SK-N-SH (cell line): ENCODE data around the gene TK2. TPM values are rescaled to one million over a fixed set of nuclear protein-coding genes. Genes with fewer than 3 reads are reported as not detected.

Experiments used
- CTCF ChIA-PET: fragments of 300-600, 350-600 bp; formaldehyde crosslinking; extraction: SDS; loops from one replicate; lab custom pipeline; 2021; lab: Yijun Ruan, JAX
- POLR2A ChIA-PET: fragments of 350-600 bp; sonication (Branson Sonifier 250); formaldehyde crosslinking; extraction: SDS; loops from one replicate; lab custom pipeline; 2020; ENCODE audit warnings: antibody characterized with exemption, inconsistent platforms; lab: Yijun Ruan, JAX
- DNase-seq: peaks from one replicate; pipeline ENCODE4 v3.0.0; 2012
- H2AFZ ChIP-seq: fragments of 200-600 bp; sonication (generic); 2 replicates; pipeline ENCODE4 v1.8.1; 2016; ENCODE audit warnings: antibody characterized with exemption, mild to moderate bottlenecking, low read depth
- H3F3A ChIP-seq: fragments of 200-600 bp; sonication (generic); replicated peaks from 2 replicates; pipeline ENCODE3; 2016; ENCODE audit warnings: antibody characterized with exemption, mild to moderate bottlenecking; ENCODE audit not compliant: insufficient read depth
- H3K27ac ChIP-seq, 2 experiments: fragments of 200-500 bp in 1 of 2; fragments of 200-600 bp in 1 of 2; sonication (Bioruptor generic) in 1 of 2; sonication (generic), shearing (Covaris generic) in 1 of 2; 2 replicates each; pipeline versions ENCODE4 v1.5.1 to v1.6.1; 2014 to 2016; ENCODE audit warnings: low read depth in 2 of 2, inconsistent platforms in 1 of 2, low read length in 1 of 2, mild to moderate bottlenecking in 1 of 2, mixed read lengths in 1 of 2
- H3K27me3 ChIP-seq: fragments of 200-600 bp; sonication (generic), shearing (Covaris generic); 2 replicates; pipeline ENCODE4 v1.6.1; 2016; ENCODE audit warnings: mixed run types; ENCODE audit not compliant: insufficient read depth
- H3K36me3 ChIP-seq, 2 experiments: fragments of 200-500 bp in 1 of 2; fragments of 200-600 bp in 1 of 2; sonication (Bioruptor generic) in 1 of 2; sonication (generic) in 1 of 2; replicated peaks in 1 of 2; 2 replicates each; pipeline versions ENCODE3 to v1.5.1; 2014 to 2016; ENCODE audit warnings: low read length in 1 of 2, mild to moderate bottlenecking in 1 of 2; ENCODE audit not compliant: insufficient read depth in 2 of 2, control insufficient read depth in 1 of 2
- H3K4me1 ChIP-seq, 2 experiments: fragments of 200-500 bp in 1 of 2; fragments of 200-600 bp in 1 of 2; sonication (Bioruptor generic) in 1 of 2; sonication (generic), shearing (Covaris generic) in 1 of 2; 2 replicates each; pipeline versions ENCODE4 v1.5.1 to v1.6.1; 2014 to 2016; ENCODE audit warnings: low read depth in 1 of 2, low read length in 1 of 2, mixed run types in 1 of 2; ENCODE audit not compliant: insufficient read depth in 2 of 2, control insufficient read depth in 1 of 2
- H3K4me2 ChIP-seq: fragments of 200-600 bp; sonication (generic), shearing (Covaris generic); 2 replicates; pipeline ENCODE4 v1.6.1; 2017; ENCODE audit warnings: mixed run types
- H3K4me3 ChIP-seq, 2 experiments: fragments of 200-500 bp in 1 of 2; fragments of 200-600 bp in 1 of 2; sonication (Bioruptor generic) in 1 of 2; sonication (generic), shearing (Covaris generic) in 1 of 2; 2 replicates each; pipeline versions ENCODE4 v1.5.1 to v1.8.1; 2014 to 2016; ENCODE audit warnings: low read depth in 2 of 2, inconsistent platforms in 1 of 2, low read length in 1 of 2, mild to moderate bottlenecking in 1 of 2, mixed read lengths in 1 of 2, moderate library complexity in 1 of 2
- H3K79me2 ChIP-seq: fragments of 200-600 bp; sonication (generic); 2 replicates; pipeline ENCODE4 v1.8.1; 2017; ENCODE audit warnings: mild to moderate bottlenecking; ENCODE audit not compliant: insufficient read depth
- H3K9ac ChIP-seq: fragments of 200-600 bp; sonication (generic); 2 replicates; pipeline ENCODE4 v1.6.1; 2017; ENCODE audit warnings: mixed run types
- H3K9me2 ChIP-seq: fragments of 200-600 bp; sonication (generic); 2 replicates; pipeline ENCODE4 v1.6.1; 2017; ENCODE audit warnings: mixed run types
- H3K9me3 ChIP-seq: fragments of 200-600 bp; sonication (generic); 2 replicates; pipeline ENCODE4 v1.6.1; 2017; ENCODE audit warnings: mixed run types, mild to moderate bottlenecking, moderate library complexity
- H4K20me1 ChIP-seq: fragments of 200-600 bp; sonication (generic); 2 replicates; pipeline ENCODE4 v1.6.1; 2017; ENCODE audit warnings: mild to moderate bottlenecking, mixed run types; ENCODE audit not compliant: insufficient read depth
- CHD2 ChIP-seq: fragments of 150-350 bp; IDR thresholded peaks from 2 replicates; pipeline ENCODE4 v1.6.1; 2018; ENCODE audit warnings: low read length; ENCODE audit not compliant: partially characterized antibody
- ELF1 ChIP-seq: IDR thresholded peaks from 2 replicates; pipeline ENCODE4 v1.4.0; 2012
- FOXJ3 ChIP-seq: sonication (generic); formaldehyde crosslinking; IDR thresholded peaks from 2 replicates; pipeline ENCODE4 v1.5.1; 2020; ENCODE audit warnings: mild to moderate bottlenecking, missing genetic modification reagents
- GATA2 ChIP-seq: sonication (generic); formaldehyde crosslinking; IDR thresholded peaks from 2 replicates; pipeline ENCODE4 v1.5.0; 2020; ENCODE audit warnings: mild to moderate bottlenecking, missing genetic modification reagents
- MEF2A ChIP-seq: IDR thresholded peaks from 2 replicates; pipeline ENCODE4 v1.4.0; 2012; ENCODE audit warnings: low read depth, borderline replicate concordance
- SMC3 ChIP-seq: IDR thresholded peaks from 2 replicates; pipeline ENCODE4 v1.6.1; 2012; ENCODE audit warnings: low read depth, low read length, improper control_type of control experiment
- TEAD4 ChIP-seq: IDR thresholded peaks from 2 replicates; pipeline ENCODE4 v1.4.0; 2012; ENCODE audit warnings: mild to moderate bottlenecking, borderline replicate concordance; ENCODE audit not compliant: insufficient read depth
- YY1 ChIP-seq: IDR thresholded peaks from 2 replicates; pipeline ENCODE4 v1.4.0; 2012; ENCODE audit warnings: low read depth, mild to moderate bottlenecking
- WGBS: methylation state at CpG from one replicate; pipeline ENCODE4 v1.1.6; 2017; ENCODE audit warnings: low lambda C conversion rate; 5-methylcytosine and 5-hydroxymethylcytosine counted together
- polyA plus RNA-seq, 3 experiments: library from polyadenylated mRNA; depleted of rRNA; stranded (reverse); fragments of >200 nt; gene quantifications; 2 replicates each; pipeline ENCODE4 v1.2.3, GENCODE V29; 2012
- TF ChIP-seq, protein P1 (sequence below): IDR thresholded peaks from 2 replicates; pipeline ENCODE4 v1.6.1; 2012; ENCODE audit warnings: mild to moderate bottlenecking, low read depth, low read length, moderate library complexity
- TF ChIP-seq, protein P2 (sequence below): fragments of 150-350 bp; IDR thresholded peaks from 2 replicates; pipeline ENCODE4 v1.6.1; 2016; ENCODE audit warnings: mild to moderate bottlenecking, low read depth, low read length
- TF ChIP-seq, protein P3 (sequence below): fragments of 200-600 bp; sonication (generic); IDR thresholded peaks from 2 replicates; pipeline ENCODE4 v1.6.1; 2017; ENCODE audit warnings: antibody characterized with exemption, mild to moderate bottlenecking, moderate library complexity
- TF ChIP-seq, protein P4 (sequence below): IDR thresholded peaks from 2 replicates; pipeline ENCODE4 v1.4.0; 2012; ENCODE audit warnings: low read depth, borderline replicate concordance

Gene TK2
- polyA plus RNA-seq, 1 of the 3 experiments (the other 2 are of a cell fraction) = 25.2 TPM

DNA sequence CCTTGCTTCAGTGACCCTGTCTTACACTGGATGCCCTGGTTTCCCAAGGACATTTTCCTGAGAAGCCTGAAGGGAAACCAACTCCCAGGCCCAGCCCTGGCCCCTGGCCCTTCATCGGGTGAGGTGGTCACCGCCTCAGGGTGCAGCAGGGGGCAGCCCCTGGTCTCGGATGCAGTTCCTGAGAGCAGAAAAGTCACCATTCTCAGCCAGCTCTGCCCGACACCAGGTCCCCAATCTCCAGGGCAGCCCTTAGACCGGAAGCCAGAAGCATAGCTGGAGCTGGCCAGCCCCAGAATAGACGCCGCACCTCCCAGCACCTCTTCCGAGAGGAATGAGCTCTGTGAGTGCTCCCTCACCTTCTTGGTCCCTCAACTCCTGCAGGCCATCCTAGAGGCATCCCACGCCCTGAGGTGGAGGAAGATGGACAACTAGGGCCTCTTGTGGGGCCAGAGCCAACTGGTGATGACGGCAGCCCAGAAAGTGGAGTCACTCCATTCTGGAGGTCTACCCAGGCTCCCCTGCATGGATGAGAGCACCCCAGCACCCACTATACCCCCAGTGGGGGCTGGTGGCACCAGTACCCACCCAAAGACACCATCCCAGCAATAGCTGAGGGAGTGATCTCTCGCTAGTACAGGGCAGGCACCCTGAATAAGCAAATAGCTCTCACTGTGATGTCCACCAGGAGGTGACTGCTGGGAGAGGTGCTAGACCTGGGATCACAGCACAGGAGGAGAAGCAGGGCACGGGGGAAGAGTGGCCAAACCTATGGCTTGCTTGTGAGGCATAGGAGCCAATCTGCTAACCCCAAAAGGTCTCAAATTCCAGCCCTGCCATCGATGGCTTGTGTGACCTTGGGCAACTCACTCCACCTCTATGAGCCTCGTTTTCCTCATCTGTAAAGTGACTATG, 56.2 kb downstream of the TK2 start:
- no peak for DNase-seq
- H3K27me3 ChIP-seq = no peaks in the 10 kb centered on the region
- POLR2A ChIA-PET = no interaction called here
- H3K4me3 ChIP-seq = no peak overlapping the region
- H3K9me2 ChIP-seq = no peaks in the 10 kb centered on the region
- H3K79me2 ChIP-seq = no peaks in the 10 kb centered on the region
- no peaks in the 10 kb centered on the region for H3K36me3 ChIP-seq
- CTCF ChIA-PET = interaction anchor here (1.0 to 1.9 kb wide), 3 partner anchors 9 to 136 kb away, joined by 3 to 4 read pairs (median 4); no protein-coding TSS in a partner anchor
- no peak overlapping the region for H3K4me2 ChIP-seq
- no peaks in the 10 kb centered on the region for H4K20me1 ChIP-seq
- no peaks in the 10 kb centered on the region for H3K4me1 ChIP-seq
- TF ChIP-seq ELF1 (no peak), GATA2 (CRISPR knock-in tag) (no peak), TEAD4 (no peak), MEF2A (no peak), YY1 (no peak), FOXJ3 (CRISPR knock-in tag) (no peak), CHD2 (no peak), SMC3 (no peak)
- TF ChIP-seq, protein P1, sequence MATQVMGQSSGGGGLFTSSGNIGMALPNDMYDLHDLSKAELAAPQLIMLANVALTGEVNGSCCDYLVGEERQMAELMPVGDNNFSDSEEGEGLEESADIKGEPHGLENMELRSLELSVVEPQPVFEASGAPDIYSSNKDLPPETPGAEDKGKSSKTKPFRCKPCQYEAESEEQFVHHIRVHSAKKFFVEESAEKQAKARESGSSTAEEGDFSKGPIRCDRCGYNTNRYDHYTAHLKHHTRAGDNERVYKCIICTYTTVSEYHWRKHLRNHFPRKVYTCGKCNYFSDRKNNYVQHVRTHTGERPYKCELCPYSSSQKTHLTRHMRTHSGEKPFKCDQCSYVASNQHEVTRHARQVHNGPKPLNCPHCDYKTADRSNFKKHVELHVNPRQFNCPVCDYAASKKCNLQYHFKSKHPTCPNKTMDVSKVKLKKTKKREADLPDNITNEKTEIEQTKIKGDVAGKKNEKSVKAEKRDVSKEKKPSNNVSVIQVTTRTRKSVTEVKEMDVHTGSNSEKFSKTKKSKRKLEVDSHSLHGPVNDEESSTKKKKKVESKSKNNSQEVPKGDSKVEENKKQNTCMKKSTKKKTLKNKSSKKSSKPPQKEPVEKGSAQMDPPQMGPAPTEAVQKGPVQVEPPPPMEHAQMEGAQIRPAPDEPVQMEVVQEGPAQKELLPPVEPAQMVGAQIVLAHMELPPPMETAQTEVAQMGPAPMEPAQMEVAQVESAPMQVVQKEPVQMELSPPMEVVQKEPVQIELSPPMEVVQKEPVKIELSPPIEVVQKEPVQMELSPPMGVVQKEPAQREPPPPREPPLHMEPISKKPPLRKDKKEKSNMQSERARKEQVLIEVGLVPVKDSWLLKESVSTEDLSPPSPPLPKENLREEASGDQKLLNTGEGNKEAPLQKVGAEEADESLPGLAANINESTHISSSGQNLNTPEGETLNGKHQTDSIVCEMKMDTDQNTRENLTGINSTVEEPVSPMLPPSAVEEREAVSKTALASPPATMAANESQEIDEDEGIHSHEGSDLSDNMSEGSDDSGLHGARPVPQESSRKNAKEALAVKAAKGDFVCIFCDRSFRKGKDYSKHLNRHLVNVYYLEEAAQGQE = no peak
- TF ChIP-seq, protein P2, sequence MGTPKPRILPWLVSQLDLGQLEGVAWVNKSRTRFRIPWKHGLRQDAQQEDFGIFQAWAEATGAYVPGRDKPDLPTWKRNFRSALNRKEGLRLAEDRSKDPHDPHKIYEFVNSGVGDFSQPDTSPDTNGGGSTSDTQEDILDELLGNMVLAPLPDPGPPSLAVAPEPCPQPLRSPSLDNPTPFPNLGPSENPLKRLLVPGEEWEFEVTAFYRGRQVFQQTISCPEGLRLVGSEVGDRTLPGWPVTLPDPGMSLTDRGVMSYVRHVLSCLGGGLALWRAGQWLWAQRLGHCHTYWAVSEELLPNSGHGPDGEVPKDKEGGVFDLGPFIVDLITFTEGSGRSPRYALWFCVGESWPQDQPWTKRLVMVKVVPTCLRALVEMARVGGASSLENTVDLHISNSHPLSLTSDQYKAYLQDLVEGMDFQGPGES = no peak
- TF ChIP-seq, protein P3, sequence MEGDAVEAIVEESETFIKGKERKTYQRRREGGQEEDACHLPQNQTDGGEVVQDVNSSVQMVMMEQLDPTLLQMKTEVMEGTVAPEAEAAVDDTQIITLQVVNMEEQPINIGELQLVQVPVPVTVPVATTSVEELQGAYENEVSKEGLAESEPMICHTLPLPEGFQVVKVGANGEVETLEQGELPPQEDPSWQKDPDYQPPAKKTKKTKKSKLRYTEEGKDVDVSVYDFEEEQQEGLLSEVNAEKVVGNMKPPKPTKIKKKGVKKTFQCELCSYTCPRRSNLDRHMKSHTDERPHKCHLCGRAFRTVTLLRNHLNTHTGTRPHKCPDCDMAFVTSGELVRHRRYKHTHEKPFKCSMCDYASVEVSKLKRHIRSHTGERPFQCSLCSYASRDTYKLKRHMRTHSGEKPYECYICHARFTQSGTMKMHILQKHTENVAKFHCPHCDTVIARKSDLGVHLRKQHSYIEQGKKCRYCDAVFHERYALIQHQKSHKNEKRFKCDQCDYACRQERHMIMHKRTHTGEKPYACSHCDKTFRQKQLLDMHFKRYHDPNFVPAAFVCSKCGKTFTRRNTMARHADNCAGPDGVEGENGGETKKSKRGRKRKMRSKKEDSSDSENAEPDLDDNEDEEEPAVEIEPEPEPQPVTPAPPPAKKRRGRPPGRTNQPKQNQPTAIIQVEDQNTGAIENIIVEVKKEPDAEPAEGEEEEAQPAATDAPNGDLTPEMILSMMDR = no peak
- TF ChIP-seq, protein P4, sequence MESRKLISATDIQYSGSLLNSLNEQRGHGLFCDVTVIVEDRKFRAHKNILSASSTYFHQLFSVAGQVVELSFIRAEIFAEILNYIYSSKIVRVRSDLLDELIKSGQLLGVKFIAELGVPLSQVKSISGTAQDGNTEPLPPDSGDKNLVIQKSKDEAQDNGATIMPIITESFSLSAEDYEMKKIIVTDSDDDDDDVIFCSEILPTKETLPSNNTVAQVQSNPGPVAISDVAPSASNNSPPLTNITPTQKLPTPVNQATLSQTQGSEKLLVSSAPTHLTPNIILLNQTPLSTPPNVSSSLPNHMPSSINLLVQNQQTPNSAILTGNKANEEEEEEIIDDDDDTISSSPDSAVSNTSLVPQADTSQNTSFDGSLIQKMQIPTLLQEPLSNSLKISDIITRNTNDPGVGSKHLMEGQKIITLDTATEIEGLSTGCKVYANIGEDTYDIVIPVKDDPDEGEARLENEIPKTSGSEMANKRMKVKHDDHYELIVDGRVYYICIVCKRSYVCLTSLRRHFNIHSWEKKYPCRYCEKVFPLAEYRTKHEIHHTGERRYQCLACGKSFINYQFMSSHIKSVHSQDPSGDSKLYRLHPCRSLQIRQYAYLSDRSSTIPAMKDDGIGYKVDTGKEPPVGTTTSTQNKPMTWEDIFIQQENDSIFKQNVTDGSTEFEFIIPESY = no peak
- H3K9me3 ChIP-seq = no peaks in the 10 kb centered on the region
- no peak overlapping the region for H3K27ac ChIP-seq
- H2AFZ ChIP-seq = no peak overlapping the region
- H3F3A ChIP-seq = no peaks in the 10 kb centered on the region
- 71% methylated on average over 9 of the region's 14 CpGs for WGBS
- no peak overlapping the region for H3K9ac ChIP-seq
